HepG2 (cell line): ENCODE measurements around the gene ARVCF. TPM values are rescaled to one million over a fixed set of nuclear protein-coding genes. Genes with fewer than 3 reads are reported as not detected.

Experiments used
- KMT2B ChIP-seq: IDR thresholded peaks from 2 replicates; pipeline ENCODE4 v1.6.1; 2016; ENCODE audit warnings: missing genetic modification reagents, missing compliant biosample characterization
- SKI ChIP-seq: fragments of 450-650 bp; IDR thresholded peaks from one replicate; pipeline ENCODE4 v1.6.1; 2018; ENCODE audit warnings: mild to moderate bottlenecking; ENCODE audit not compliant: partially characterized antibody
- ZIK1 ChIP-seq: sonication (generic); formaldehyde crosslinking; IDR thresholded peaks from 2 replicates; pipeline ENCODE4 v1.5.0; 2020; ENCODE audit warnings: mild to moderate bottlenecking, low read depth, missing genetic modification reagents, borderline replicate concordance
- ZNF101 ChIP-seq: sonication (generic); formaldehyde crosslinking; IDR thresholded peaks from 2 replicates; pipeline ENCODE4 v1.4.0; 2020; ENCODE audit warnings: mild to moderate bottlenecking, low read depth, missing genetic modification reagents, borderline replicate concordance
- ZNF580 ChIP-seq: IDR thresholded peaks from 2 replicates; pipeline ENCODE4 v1.6.1; 2016; ENCODE audit warnings: low read depth, borderline replicate concordance
- polyA plus RNA-seq, 8 experiments: library from polyadenylated mRNA; depleted of rRNA in 3 of 8; stranded (reverse) in 7 of 8; unstranded in 1 of 8; fragments of >200 nt; fragmentation: Illumina TruSeq in 4 of 8; extraction: Trizol in 4 of 8; gene quantifications; 2 replicates each; pipeline versions ENCODE4 v1.2.1 to v1.2.3, GENCODE V29; 2011 to 2016; ENCODE audit warnings: low read depth in 4 of 8, missing spikeins in 1 of 8, mixed read lengths in 1 of 8; ENCODE audit not compliant: insufficient read depth in 1 of 8
- total RNA-seq, 5 experiments: library from RNA; depleted of rRNA; stranded (reverse); fragments of >200 nt; fragmentation: Illumina TruSeq; extraction: Trizol; gene quantifications; 2 replicates each; pipeline ENCODE4 v1.2.3, GENCODE V29; 2016; ENCODE audit warnings: low read depth in 1 of 5
- TF ChIP-seq, protein P1 (sequence below): sonication (generic); formaldehyde crosslinking; IDR thresholded peaks from one replicate; pipeline ENCODE4 v1.5.1; 2020; ENCODE audit warnings: mild to moderate bottlenecking, missing genetic modification reagents; ENCODE audit errors: not compliant biosample characterization
- TF ChIP-seq, protein P2 (sequence below): sonication (generic); formaldehyde crosslinking; IDR thresholded peaks from 2 replicates; pipeline ENCODE4 v1.4.0; 2020; ENCODE audit warnings: missing genetic modification reagents
- TF ChIP-seq, protein P3 (sequence below), 2 experiments: sonication (generic) in 1 of 2; formaldehyde crosslinking in 1 of 2; IDR thresholded peaks; 2 replicates each; pipeline versions ENCODE4 v1.6.1 to v1.9.0; 2014 to 2022; ENCODE audit warnings: antibody characterized with exemption in 1 of 2, borderline replicate concordance in 1 of 2, inconsistent platforms in 1 of 2, low read depth in 1 of 2, missing genetic modification reagents in 1 of 2

ARVCF gene
- total and polyA plus RNA-seq, 2 of the 13 experiments (the other 11 are each of a cell fraction or from before 2014, with no cell fraction given) = 16.4 to 17.7 TPM

- TF ChIP-seq, protein P1, sequence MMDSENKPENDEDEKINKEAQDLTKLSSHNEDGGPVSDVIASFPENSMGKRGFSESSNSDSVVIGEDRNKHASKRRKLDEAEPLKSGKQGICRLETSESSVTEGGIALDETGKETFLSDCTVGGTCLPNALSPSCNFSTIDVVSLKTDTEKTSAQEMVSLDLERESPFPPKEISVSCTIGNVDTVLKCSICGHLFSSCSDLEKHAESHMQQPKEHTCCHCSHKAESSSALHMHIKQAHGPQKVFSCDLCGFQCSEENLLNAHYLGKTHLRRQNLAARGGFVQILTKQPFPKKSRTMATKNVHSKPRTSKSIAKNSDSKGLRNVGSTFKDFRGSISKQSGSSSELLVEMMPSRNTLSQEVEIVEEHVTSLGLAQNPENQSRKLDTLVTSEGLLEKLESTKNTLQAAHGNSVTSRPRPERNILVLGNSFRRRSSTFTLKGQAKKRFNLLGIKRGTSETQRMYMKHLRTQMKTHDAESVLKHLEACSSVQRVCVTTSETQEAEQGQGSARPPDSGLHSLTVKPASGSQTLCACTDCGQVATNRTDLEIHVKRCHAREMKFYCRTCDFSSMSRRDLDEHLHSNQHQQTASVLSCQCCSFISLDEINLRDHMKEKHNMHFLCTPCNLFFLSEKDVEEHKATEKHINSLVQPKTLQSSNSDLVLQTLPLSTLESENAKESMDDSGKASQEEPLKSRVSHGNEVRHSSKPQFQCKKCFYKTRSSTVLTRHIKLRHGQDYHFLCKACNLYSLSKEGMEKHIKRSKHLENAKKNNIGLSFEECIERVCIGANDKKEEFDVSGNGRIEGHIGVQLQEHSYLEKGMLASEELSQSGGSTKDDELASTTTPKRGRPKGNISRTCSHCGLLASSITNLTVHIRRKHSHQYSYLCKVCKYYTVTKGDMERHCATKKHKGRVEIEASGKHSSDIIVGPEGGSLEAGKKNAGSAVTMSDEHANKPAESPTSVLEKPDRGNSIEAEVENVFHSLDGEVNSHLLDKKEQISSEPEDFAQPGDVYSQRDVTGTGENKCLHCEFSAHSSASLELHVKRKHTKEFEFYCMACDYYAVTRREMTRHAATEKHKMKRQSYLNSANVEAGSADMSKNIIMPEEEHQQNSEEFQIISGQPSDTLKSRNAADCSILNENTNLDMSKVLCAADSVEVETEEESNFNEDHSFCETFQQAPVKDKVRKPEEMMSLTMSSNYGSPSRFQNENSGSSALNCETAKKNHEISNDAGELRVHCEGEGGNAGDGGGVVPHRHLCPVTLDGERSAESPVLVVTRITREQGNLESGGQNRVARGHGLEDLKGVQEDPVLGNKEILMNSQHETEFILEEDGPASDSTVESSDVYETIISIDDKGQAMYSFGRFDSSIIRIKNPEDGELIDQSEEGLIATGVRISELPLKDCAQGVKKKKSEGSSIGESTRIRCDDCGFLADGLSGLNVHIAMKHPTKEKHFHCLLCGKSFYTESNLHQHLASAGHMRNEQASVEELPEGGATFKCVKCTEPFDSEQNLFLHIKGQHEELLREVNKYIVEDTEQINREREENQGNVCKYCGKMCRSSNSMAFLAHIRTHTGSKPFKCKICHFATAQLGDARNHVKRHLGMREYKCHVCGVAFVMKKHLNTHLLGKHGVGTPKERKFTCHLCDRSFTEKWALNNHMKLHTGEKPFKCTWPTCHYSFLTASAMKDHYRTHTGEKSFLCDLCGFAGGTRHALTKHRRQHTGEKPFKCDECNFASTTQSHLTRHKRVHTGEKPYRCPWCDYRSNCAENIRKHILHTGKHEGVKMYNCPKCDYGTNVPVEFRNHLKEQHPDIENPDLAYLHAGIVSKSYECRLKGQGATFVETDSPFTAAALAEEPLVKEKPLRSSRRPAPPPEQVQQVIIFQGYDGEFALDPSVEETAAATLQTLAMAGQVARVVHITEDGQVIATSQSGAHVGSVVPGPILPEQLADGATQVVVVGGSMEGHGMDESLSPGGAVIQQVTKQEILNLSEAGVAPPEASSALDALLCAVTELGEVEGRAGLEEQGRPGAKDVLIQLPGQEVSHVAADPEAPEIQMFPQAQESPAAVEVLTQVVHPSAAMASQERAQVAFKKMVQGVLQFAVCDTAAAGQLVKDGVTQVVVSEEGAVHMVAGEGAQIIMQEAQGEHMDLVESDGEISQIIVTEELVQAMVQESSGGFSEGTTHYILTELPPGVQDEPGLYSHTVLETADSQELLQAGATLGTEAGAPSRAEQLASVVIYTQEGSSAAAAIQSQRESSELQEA (CRISPR knock-in tag) = no peak
- peak; percentile 54; the same call in 1 of the 2 replicates for TF ChIP-seq ZNF580 (CRISPR knock-in tag)
- TF ChIP-seq, protein P2, sequence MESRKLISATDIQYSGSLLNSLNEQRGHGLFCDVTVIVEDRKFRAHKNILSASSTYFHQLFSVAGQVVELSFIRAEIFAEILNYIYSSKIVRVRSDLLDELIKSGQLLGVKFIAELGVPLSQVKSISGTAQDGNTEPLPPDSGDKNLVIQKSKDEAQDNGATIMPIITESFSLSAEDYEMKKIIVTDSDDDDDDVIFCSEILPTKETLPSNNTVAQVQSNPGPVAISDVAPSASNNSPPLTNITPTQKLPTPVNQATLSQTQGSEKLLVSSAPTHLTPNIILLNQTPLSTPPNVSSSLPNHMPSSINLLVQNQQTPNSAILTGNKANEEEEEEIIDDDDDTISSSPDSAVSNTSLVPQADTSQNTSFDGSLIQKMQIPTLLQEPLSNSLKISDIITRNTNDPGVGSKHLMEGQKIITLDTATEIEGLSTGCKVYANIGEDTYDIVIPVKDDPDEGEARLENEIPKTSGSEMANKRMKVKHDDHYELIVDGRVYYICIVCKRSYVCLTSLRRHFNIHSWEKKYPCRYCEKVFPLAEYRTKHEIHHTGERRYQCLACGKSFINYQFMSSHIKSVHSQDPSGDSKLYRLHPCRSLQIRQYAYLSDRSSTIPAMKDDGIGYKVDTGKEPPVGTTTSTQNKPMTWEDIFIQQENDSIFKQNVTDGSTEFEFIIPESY (CRISPR knock-in tag) = no peak; the same call in 1 of the 2 replicates
- TF ChIP-seq ZNF101 (CRISPR knock-in tag) = no peak
- TF ChIP-seq KMT2B (CRISPR knock-in tag) = no peak; the same call in 1 of the 2 replicates
- TF ChIP-seq SKI = no peak
- no peak for TF ChIP-seq ZIK1
- TF ChIP-seq, protein P3, sequence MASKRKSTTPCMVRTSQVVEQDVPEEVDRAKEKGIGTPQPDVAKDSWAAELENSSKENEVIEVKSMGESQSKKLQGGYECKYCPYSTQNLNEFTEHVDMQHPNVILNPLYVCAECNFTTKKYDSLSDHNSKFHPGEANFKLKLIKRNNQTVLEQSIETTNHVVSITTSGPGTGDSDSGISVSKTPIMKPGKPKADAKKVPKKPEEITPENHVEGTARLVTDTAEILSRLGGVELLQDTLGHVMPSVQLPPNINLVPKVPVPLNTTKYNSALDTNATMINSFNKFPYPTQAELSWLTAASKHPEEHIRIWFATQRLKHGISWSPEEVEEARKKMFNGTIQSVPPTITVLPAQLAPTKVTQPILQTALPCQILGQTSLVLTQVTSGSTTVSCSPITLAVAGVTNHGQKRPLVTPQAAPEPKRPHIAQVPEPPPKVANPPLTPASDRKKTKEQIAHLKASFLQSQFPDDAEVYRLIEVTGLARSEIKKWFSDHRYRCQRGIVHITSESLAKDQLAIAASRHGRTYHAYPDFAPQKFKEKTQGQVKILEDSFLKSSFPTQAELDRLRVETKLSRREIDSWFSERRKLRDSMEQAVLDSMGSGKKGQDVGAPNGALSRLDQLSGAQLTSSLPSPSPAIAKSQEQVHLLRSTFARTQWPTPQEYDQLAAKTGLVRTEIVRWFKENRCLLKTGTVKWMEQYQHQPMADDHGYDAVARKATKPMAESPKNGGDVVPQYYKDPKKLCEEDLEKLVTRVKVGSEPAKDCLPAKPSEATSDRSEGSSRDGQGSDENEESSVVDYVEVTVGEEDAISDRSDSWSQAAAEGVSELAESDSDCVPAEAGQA (IDR thresholded peaks at IDR 0.05; ENCODE audit: low read depth) = no peak
- TF ChIP-seq, protein P3 (CRISPR knock-in tag; IDR thresholded peaks at IDR 0.05; ENCODE audit: borderline replicate concordance) = no peak
These were observed 6.1 kb downstream of the ARVCF start (continued) for GRCh38 chr22:20010307-20011122.
